IMR-90 (cell line): ENCODE results near the gene UPF1. TPM values are rescaled to one million over a fixed set of nuclear protein-coding genes. Genes with fewer than 3 reads are reported as not detected.

ENCODE experiments used
- ATAC-seq: fragments of 200-7000 bp; cut with Tn5 transposase; 2 replicates; pipeline ENCODE4 v1.9.1; 2020; ENCODE audit warnings: low read depth, mild to moderate bottlenecking, moderate library complexity
- BruUV-seq: library from RNA; stranded (reverse); fragments of 400-500 nt; replicated peaks from 2 replicates; lab custom pipeline; 2021; lab: Mats Ljungman, UMichigan
- CTCF ChIA-PET: fragments of 300-600 bp; formaldehyde crosslinking; extraction: SDS; loops from one replicate; lab custom pipeline; 2021; ENCODE audit warnings: antibody characterized with exemption; lab: Yijun Ruan, JAX
- POLR2A ChIA-PET: fragments of 300-600 bp; sonication (Branson Sonifier 250); formaldehyde crosslinking; loops from one replicate; lab custom pipeline; 2022; ENCODE audit warnings: antibody characterized with exemption; ENCODE audit not compliant: unreplicated experiment; lab: Charles Lee
- DNase-seq: peaks from one replicate; pipeline ENCODE4 v3.0.0; 2013
- H2AFZ ChIP-seq: replicated peaks from 2 replicates; pipeline ENCODE3; 2013; ENCODE audit warnings: low read length, mild to moderate bottlenecking; ENCODE audit not compliant: poor library complexity
- H2AK5ac ChIP-seq: 2 replicates; pipeline ENCODE4 v1.6.1; 2013; ENCODE audit warnings: low read depth, low read length, inconsistent platforms
- H2AK9ac ChIP-seq: replicated peaks from 2 replicates; pipeline ENCODE3; 2013; ENCODE audit warnings: mild to moderate bottlenecking, low read depth, low read length, moderate library complexity; ENCODE audit not compliant: poor library complexity
- H2BK120ac ChIP-seq: 2 replicates; pipeline ENCODE4 v1.6.1; 2013; ENCODE audit warnings: low read depth, low read length, inconsistent platforms
- H2BK15ac ChIP-seq: 3 replicates; pipeline ENCODE4 v1.6.1; 2013; ENCODE audit warnings: low read depth, low read length, inconsistent platforms
- H2BK20ac ChIP-seq: 2 replicates; pipeline ENCODE4 v1.6.1; 2013; ENCODE audit warnings: low read depth, mild to moderate bottlenecking, inconsistent platforms, low read length, moderate library complexity
- H2BK5ac ChIP-seq: 2 replicates; pipeline ENCODE4 v1.6.1; 2013; ENCODE audit warnings: mild to moderate bottlenecking, low read depth, low read length, inconsistent platforms; ENCODE audit not compliant: poor library complexity, severe bottlenecking
- H3K14ac ChIP-seq: replicated peaks from 2 replicates; pipeline ENCODE4 v1.6.1; 2013; ENCODE audit warnings: low read depth, low read length, inconsistent platforms
- H3K18ac ChIP-seq: 2 replicates; pipeline ENCODE4 v1.6.1; 2013; ENCODE audit warnings: low read depth, low read length, control low read depth
- H3K23ac ChIP-seq: 2 replicates; pipeline ENCODE4 v1.6.1; 2013; ENCODE audit warnings: low read depth, low read length, inconsistent platforms
- H3K27ac ChIP-seq: 2 replicates; pipeline ENCODE4 v1.5.1; 2013; ENCODE audit warnings: mild to moderate bottlenecking, control low read depth, low read length; ENCODE audit not compliant: insufficient read depth
- H3K27me3 ChIP-seq: 2 replicates; pipeline ENCODE4 v1.6.1; 2013; ENCODE audit warnings: low read length; ENCODE audit not compliant: control insufficient read depth, insufficient read depth
- H3K36me3 ChIP-seq: 2 replicates; pipeline ENCODE4 v1.6.1; 2013; ENCODE audit warnings: low read length, mixed read lengths; ENCODE audit not compliant: control insufficient read depth, insufficient read depth
- H3K4ac ChIP-seq: 2 replicates; pipeline ENCODE4 v1.6.1; 2013; ENCODE audit warnings: low read depth, low read length, inconsistent platforms
- H3K4me1 ChIP-seq: 2 replicates; pipeline ENCODE4 v1.6.1; 2013; ENCODE audit warnings: low read length, mixed read lengths; ENCODE audit not compliant: control insufficient read depth, insufficient read depth
- H3K4me2 ChIP-seq: 2 replicates; pipeline ENCODE4 v1.6.1; 2013; ENCODE audit warnings: low read depth, mild to moderate bottlenecking, control low read depth, low read length, moderate library complexity
- H3K4me3 ChIP-seq: 2 replicates; pipeline ENCODE4 v1.5.1; 2013; ENCODE audit warnings: low read depth, mild to moderate bottlenecking, control low read depth, low read length, moderate library complexity; ENCODE audit not compliant: insufficient read depth
- H3K56ac ChIP-seq: 2 replicates; pipeline ENCODE4 v1.6.1; 2013; ENCODE audit warnings: low read length, inconsistent platforms; ENCODE audit not compliant: insufficient read depth; ENCODE audit errors: extremely low read depth
- H3K79me1 ChIP-seq, 2 experiments: 2 replicates each; pipeline ENCODE4 v1.6.1; 2013; ENCODE audit warnings: low read length in 2 of 2, inconsistent platforms in 1 of 2, low read depth in 1 of 2
- H3K9ac ChIP-seq: 2 replicates; pipeline ENCODE4 v1.6.1; 2013; ENCODE audit warnings: low read depth, low read length, control low read depth
- H3K9me1 ChIP-seq: 2 replicates; pipeline ENCODE4 v1.6.1; 2013; ENCODE audit warnings: low read length, inconsistent platforms; ENCODE audit not compliant: insufficient read depth
- H3K9me3 ChIP-seq: 2 replicates; pipeline ENCODE4 v1.6.1; 2013; ENCODE audit warnings: low read length; ENCODE audit not compliant: control insufficient read depth, insufficient read depth
- H4K20me1 ChIP-seq: 2 replicates; pipeline ENCODE4 v1.6.1; 2013; ENCODE audit warnings: low read length, inconsistent platforms; ENCODE audit not compliant: insufficient read depth
- H4K5ac ChIP-seq: 2 replicates; pipeline ENCODE4 v1.6.1; 2013; ENCODE audit warnings: mild to moderate bottlenecking, low read depth, low read length, control low read depth
- H4K8ac ChIP-seq, 2 experiments: 2 replicates each; pipeline ENCODE4 v1.6.1; 2013; ENCODE audit warnings: low read depth in 2 of 2, low read length in 2 of 2, control low read depth in 1 of 2, inconsistent platforms in 1 of 2
- H4K91ac ChIP-seq: 2 replicates; pipeline ENCODE4 v1.6.1; 2013; ENCODE audit warnings: low read depth, low read length, inconsistent platforms; ENCODE audit not compliant: insufficient read depth
- BHLHE40 ChIP-seq: fragments of 150-350 bp; IDR thresholded peaks from 2 replicates; pipeline ENCODE4 v1.6.1; 2016; ENCODE audit warnings: mild to moderate bottlenecking, low read depth, low read length
- CHD1 ChIP-seq: IDR thresholded peaks from 2 replicates; pipeline ENCODE4 v1.6.1; 2012; ENCODE audit warnings: low read depth, low read length, improper control_type of control experiment
- FOS ChIP-seq: fragments of 150-350 bp; IDR thresholded peaks from 2 replicates; pipeline ENCODE4 v1.6.1; 2016; ENCODE audit warnings: low read depth, low read length
- MAFK ChIP-seq: IDR thresholded peaks from 2 replicates; pipeline ENCODE4 v1.6.1; 2012; ENCODE audit warnings: low read depth, low read length, improper control_type of control experiment
- MAZ ChIP-seq: IDR thresholded peaks from 2 replicates; pipeline ENCODE4 v1.6.1; 2012; ENCODE audit warnings: low read depth, mild to moderate bottlenecking, low read length, improper control_type of control experiment, moderate library complexity, borderline replicate concordance
- NFE2L2 ChIP-seq: fragments of 150-350 bp; IDR thresholded peaks from 2 replicates; pipeline ENCODE4 v1.6.1; 2016; ENCODE audit warnings: low read depth, mild to moderate bottlenecking, low read length
- RAD21 ChIP-seq: IDR thresholded peaks from 2 replicates; pipeline ENCODE4 v1.6.1; 2012; ENCODE audit warnings: low read length, improper control_type of control experiment
- RCOR1 ChIP-seq: IDR thresholded peaks from 2 replicates; pipeline ENCODE4 v1.6.1; 2012; ENCODE audit warnings: mild to moderate bottlenecking, low read length, improper control_type of control experiment; ENCODE audit not compliant: insufficient replicate concordance
- RFX5 ChIP-seq: IDR thresholded peaks from 2 replicates; pipeline ENCODE4 v1.8.0; 2012; ENCODE audit warnings: low read depth, mild to moderate bottlenecking, low read length, moderate library complexity
- SMC3 ChIP-seq: fragments of 150-350 bp; IDR thresholded peaks from 2 replicates; pipeline ENCODE4 v1.6.1; 2016; ENCODE audit warnings: low read depth, mild to moderate bottlenecking, antibody characterized with exemption, low read length, moderate library complexity
- WGBS, 2 experiments: methylation state at CpG; one replicate each; pipeline versions ENCODE4 v1.1.5 to v1.1.7; 2013; ENCODE audit warnings: missing lambda C conversion rate in 2 of 2; ENCODE audit not compliant: insufficient read length in 1 of 2; ENCODE audit errors: extremely low coverage in 2 of 2; 5-methylcytosine and 5-hydroxymethylcytosine counted together
- dilution Hi-C: fragments of 300-500 bp; cut with HindIII; formaldehyde crosslinking; loops from one replicate; pipeline ENCODE4 v1.14.3; 2018; ENCODE audit warnings: low sequenced_read_pairs; ENCODE audit not compliant: unreplicated experiment
- in situ Hi-C: fragments of 300-500 bp; cut with MboI; formaldehyde crosslinking; loops from 3 replicates; pipeline ENCODE4 v1.14.3; 2019; ENCODE audit warnings: low sequenced_read_pairs, inconsistent platforms, mixed read lengths
- intact Hi-C: fragments of 100-400 bp; cut with micrococcal nuclease; formaldehyde crosslinking; loops from 2 replicates; pipeline ENCODE4 v1.10.0; 2022
- polyA plus RNA-seq, 3 experiments: library from polyadenylated mRNA; depleted of rRNA; stranded (reverse); fragments of >200 nt; gene quantifications; 2 replicates each; pipeline ENCODE4 v1.2.3, GENCODE V29; 2012; ENCODE audit warnings: low replicate concordance in 1 of 3
- total RNA-seq: library from RNA; depleted of rRNA; stranded (reverse); fragments of >200 nt; gene quantifications from 2 replicates; pipeline ENCODE4 v1.2.3, GENCODE V29; 2012
- TF ChIP-seq, protein P1 (sequence below): fragments of 150-350 bp; IDR thresholded peaks from 2 replicates; pipeline ENCODE4 v1.6.1; 2017; ENCODE audit warnings: mild to moderate bottlenecking, antibody characterized with exemption, low read length, low read depth
- TF ChIP-seq, protein P2 (sequence below): fragments of 150-350 bp; IDR thresholded peaks from 2 replicates; pipeline ENCODE4 v1.6.1; 2016; ENCODE audit warnings: low read depth, mild to moderate bottlenecking, low read length, moderate library complexity, borderline replicate concordance
- TF ChIP-seq, protein P3 (sequence below): conservative IDR thresholded peaks from 2 replicates; pipeline ENCODE4 v1.5.1; 2012; ENCODE audit warnings: mild to moderate bottlenecking, low read depth, low read length, improper control_type of control experiment

Gene UPF1
- total and polyA plus RNA-seq, 2 of the 4 experiments (the other 2 are of a cell fraction) = 31.2 to 50.3 TPM

DNA sequence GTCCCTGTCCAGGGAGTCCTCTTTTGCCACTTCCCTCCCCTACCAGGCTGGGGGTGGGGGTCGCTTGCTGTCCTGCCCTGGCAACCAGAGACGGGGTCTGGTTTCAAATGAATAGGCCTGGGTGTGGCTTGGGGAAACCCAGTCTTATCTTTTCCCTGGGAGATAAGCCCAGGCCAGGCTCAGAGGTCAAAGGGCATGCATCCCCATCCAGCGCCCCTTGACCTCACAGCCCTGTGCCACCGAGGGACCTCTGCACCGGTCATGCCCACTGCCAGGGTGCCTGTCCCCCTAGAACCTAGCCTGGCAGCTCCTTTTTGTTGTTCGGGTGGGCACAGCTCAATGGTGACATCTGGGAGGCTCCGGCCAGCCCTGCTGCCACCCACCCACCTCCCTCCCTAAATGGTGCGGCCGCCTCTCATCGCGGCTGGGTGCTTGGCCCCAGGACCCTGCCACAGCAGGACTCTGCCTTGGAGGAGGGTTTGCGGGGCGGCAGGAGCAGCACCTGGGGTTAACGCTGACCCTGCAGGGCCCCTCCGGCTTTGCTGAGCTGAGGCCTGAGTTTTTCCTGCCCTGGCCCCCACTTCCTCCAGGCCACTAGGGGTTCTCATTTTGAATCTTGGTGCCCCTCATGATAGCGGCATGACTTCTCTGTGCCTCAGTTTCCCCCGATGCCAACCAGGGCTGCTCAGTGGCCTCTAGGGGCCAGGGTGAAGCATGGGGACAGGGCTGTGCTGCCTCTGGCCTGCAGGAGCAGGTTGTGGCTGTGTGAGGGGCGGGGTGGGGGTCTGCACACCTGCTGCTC, 67.0 kb downstream of the UPF1 start:
- DNase-seq = no peak
- peaks cover 33% of the 10 kb centered on the region for H3K36me3 ChIP-seq
- peaks cover 0 to 3% of the 10 kb centered on the region in 2 experiments; a peak in 1 of 4 replicates for H3K79me1 ChIP-seq
- H3K56ac ChIP-seq = no peak overlapping the region
- peaks cover 28% of the 10 kb centered on the region for H4K20me1 ChIP-seq
- no peak overlapping the region for H3K4ac ChIP-seq
- no TSS peak for BruUV-seq
- no peak overlapping the region for H2BK20ac ChIP-seq
- WGBS, 2 experiments = 88% methylated on average over 5 of the region's 18 CpGs; no CpG with 5 or more reads in 1 of the 2 experiments
- no peak overlapping the region for H4K8ac ChIP-seq
- no peak for ATAC-seq
- no peak overlapping the region for H3K9ac ChIP-seq
- H3K23ac ChIP-seq = no peak overlapping the region
- no peak overlapping the region for H2AFZ ChIP-seq
- H4K5ac ChIP-seq = no peak overlapping the region
- H3K9me3 ChIP-seq = no peaks in the 10 kb centered on the region
- H3K27ac ChIP-seq = no peak overlapping the region
- no peak overlapping the region for H2BK5ac ChIP-seq
- ChIA-PET POLR2A (interaction anchor here (1.0 kb wide), 1 partner anchor 21 kb away, joined by 3 read pairs; the partner anchor contains the start of genes COPE and DDX49), CTCF (no interaction called here)
- TF ChIP-seq RFX5 (no peak), FOS (no peak), BHLHE40 (no peak), RCOR1 (no peak), NFE2L2 (no peak), MAFK (no peak), RAD21 (no peak), CHD1 (no peak), SMC3 (no peak), MAZ (no peak)
- TF ChIP-seq, protein P1, sequence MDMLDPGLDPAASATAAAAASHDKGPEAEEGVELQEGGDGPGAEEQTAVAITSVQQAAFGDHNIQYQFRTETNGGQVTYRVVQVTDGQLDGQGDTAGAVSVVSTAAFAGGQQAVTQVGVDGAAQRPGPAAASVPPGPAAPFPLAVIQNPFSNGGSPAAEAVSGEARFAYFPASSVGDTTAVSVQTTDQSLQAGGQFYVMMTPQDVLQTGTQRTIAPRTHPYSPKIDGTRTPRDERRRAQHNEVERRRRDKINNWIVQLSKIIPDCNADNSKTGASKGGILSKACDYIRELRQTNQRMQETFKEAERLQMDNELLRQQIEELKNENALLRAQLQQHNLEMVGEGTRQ = no peak
- TF ChIP-seq, protein P2, sequence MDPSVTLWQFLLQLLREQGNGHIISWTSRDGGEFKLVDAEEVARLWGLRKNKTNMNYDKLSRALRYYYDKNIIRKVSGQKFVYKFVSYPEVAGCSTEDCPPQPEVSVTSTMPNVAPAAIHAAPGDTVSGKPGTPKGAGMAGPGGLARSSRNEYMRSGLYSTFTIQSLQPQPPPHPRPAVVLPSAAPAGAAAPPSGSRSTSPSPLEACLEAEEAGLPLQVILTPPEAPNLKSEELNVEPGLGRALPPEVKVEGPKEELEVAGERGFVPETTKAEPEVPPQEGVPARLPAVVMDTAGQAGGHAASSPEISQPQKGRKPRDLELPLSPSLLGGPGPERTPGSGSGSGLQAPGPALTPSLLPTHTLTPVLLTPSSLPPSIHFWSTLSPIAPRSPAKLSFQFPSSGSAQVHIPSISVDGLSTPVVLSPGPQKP = no peak
- TF ChIP-seq, protein P3, sequence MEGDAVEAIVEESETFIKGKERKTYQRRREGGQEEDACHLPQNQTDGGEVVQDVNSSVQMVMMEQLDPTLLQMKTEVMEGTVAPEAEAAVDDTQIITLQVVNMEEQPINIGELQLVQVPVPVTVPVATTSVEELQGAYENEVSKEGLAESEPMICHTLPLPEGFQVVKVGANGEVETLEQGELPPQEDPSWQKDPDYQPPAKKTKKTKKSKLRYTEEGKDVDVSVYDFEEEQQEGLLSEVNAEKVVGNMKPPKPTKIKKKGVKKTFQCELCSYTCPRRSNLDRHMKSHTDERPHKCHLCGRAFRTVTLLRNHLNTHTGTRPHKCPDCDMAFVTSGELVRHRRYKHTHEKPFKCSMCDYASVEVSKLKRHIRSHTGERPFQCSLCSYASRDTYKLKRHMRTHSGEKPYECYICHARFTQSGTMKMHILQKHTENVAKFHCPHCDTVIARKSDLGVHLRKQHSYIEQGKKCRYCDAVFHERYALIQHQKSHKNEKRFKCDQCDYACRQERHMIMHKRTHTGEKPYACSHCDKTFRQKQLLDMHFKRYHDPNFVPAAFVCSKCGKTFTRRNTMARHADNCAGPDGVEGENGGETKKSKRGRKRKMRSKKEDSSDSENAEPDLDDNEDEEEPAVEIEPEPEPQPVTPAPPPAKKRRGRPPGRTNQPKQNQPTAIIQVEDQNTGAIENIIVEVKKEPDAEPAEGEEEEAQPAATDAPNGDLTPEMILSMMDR = no peak
- H3K4me2 ChIP-seq = no peak overlapping the region
- no peak overlapping the region for H2BK120ac ChIP-seq
- H3K4me3 ChIP-seq = no peak overlapping the region
- no peak overlapping the region for H2AK9ac ChIP-seq
- H4K91ac ChIP-seq = no peak overlapping the region
- H3K9me1 ChIP-seq = no peaks in the 10 kb centered on the region
- peaks cover 7% of the 10 kb centered on the region; the same call in 1 of the 2 replicates for H3K27me3 ChIP-seq
- H3K4me1 ChIP-seq = peaks cover 8% of the 10 kb centered on the region; the same call in 1 of the 2 replicates
- intact Hi-C loops = no loop called here
- H3K14ac ChIP-seq = no peak overlapping the region
- dilution Hi-C loops = no loop called here
- in situ Hi-C loops = no loop called here
- H3K18ac ChIP-seq = no peak overlapping the region
- H2BK15ac ChIP-seq = no peak overlapping the region
- no peak overlapping the region for H2AK5ac ChIP-seq
